K562 (cell line): ENCODE results near the gene FBLN2. TPM values are rescaled to one million over a fixed set of nuclear protein-coding genes. Genes with fewer than 3 reads are reported as not detected.

ENCODE experiments used
- ATAC-seq: fragments of 200-7000 bp; cut with Tn5 transposase; 3 replicates; pipeline ENCODE4 v1.9.1; 2020; ENCODE audit warnings: moderate library complexity
- BruUV-seq: library from RNA; stranded (reverse); fragments of 400-500 nt; replicated peaks from 2 replicates; lab custom pipeline; 2021; lab: Mats Ljungman, UMichigan
- CTCF ChIA-PET: fragments of 300-600 bp; formaldehyde crosslinking; extraction: SDS; loops from one replicate; lab custom pipeline; 2021; ENCODE audit warnings: low intra/inter-chr PET ratio; lab: Yijun Ruan, JAX
- POLR2A ChIA-PET: fragments of 300-600, 350-650 bp; sonication (Branson Sonifier 250); formaldehyde crosslinking; extraction: SDS; loops from one replicate; lab custom pipeline; 2021; ENCODE audit warnings: antibody characterized with exemption, inconsistent platforms; lab: Yijun Ruan, JAX
- DNase-seq, 4 experiments: peaks; one replicate each; pipeline versions ENCODE4 v3.0.0 to v3.0.0-alpha.2; 2011 to 2018; ENCODE audit warnings: low spot score in 3 of 4, mixed read lengths in 3 of 4; ENCODE audit errors: extremely low read depth in 1 of 4
- FAIRE-seq: peaks from 2 replicates; lab custom pipeline; 2011; peaks lifted over from hg19 to GRCh38; lab: Jason Lieb, UNC
- H2AFZ ChIP-seq: 2 replicates; pipeline ENCODE4 v1.6.0; 2011; ENCODE audit warnings: low read depth, low read length, control low read depth, inconsistent platforms
- H3K27ac ChIP-seq: fragments of 200-600 bp; 3 replicates; pipeline ENCODE4 v1.8.0; 2011; ENCODE audit warnings: low read depth, mild to moderate bottlenecking, control low read depth, inconsistent platforms, low read length, moderate library complexity, mixed read lengths; ENCODE audit errors: extremely low read depth
- H3K27me3 ChIP-seq, 2 experiments: fragments of 300-600 bp in 1 of 2; 2 replicates in 1 of 2; 3 replicates in 1 of 2; pipeline versions ENCODE4 v1.6.0 to v1.8.0; 2011; ENCODE audit warnings: inconsistent platforms in 2 of 2, low read length in 2 of 2, mild to moderate bottlenecking in 1 of 2, mixed read lengths in 1 of 2, moderate library complexity in 1 of 2; ENCODE audit not compliant: control insufficient read depth in 2 of 2, insufficient read depth in 2 of 2
- H3K36me3 ChIP-seq: fragments of 300-600 bp; 3 replicates; pipeline ENCODE4 v1.8.0; 2011; ENCODE audit warnings: mild to moderate bottlenecking, low read length, inconsistent platforms; ENCODE audit not compliant: control insufficient read depth, insufficient read depth
- H3K4me1 ChIP-seq, 2 experiments: fragments of 200-600 bp in 1 of 2; replicated peaks in 1 of 2; 2 replicates in 1 of 2; 3 replicates in 1 of 2; pipeline versions ENCODE4 v1.5.1 to v1.8.0; 2011; ENCODE audit warnings: inconsistent platforms in 2 of 2, low read length in 2 of 2, mild to moderate bottlenecking in 1 of 2, mixed read lengths in 1 of 2, moderate library complexity in 1 of 2; ENCODE audit not compliant: control insufficient read depth in 2 of 2, insufficient read depth in 2 of 2
- H3K4me2 ChIP-seq: 2 replicates; pipeline ENCODE4 v1.6.1; 2011; ENCODE audit warnings: low read length, control low read depth, inconsistent platforms, mixed read lengths; ENCODE audit not compliant: insufficient read depth
- H3K4me3 ChIP-seq: fragments of 200-600 bp; sonication (generic), shearing (Covaris generic); 2 replicates; pipeline ENCODE4 v1.5.1; 2016; ENCODE audit warnings: control low read depth, inconsistent platforms
- H3K79me2 ChIP-seq: fragments of 200-600 bp; 3 replicates; pipeline ENCODE4 v1.8.0; 2011; ENCODE audit warnings: low read length, inconsistent platforms; ENCODE audit not compliant: control insufficient read depth, insufficient read depth
- H3K9ac ChIP-seq, 2 experiments: 2 replicates each; pipeline versions ENCODE4 v1.6.0 to v1.6.1; 2011; ENCODE audit warnings: low read depth in 2 of 2, low read length in 2 of 2, control low read depth in 1 of 2, inconsistent platforms in 1 of 2, mild to moderate bottlenecking in 1 of 2, mixed read lengths in 1 of 2; ENCODE audit not compliant: insufficient read depth in 1 of 2
- H3K9me1 ChIP-seq: one replicate; pipeline ENCODE4 v1.6.0; 2011; ENCODE audit warnings: inconsistent platforms, mild to moderate bottlenecking, low read length, moderate library complexity; ENCODE audit not compliant: control insufficient read depth, insufficient read depth
- H3K9me3 ChIP-seq: replicated peaks from 2 replicates; pipeline ENCODE4 v1.5.1; 2011; ENCODE audit warnings: low read depth, low read length, inconsistent platforms; ENCODE audit not compliant: control insufficient read depth, insufficient read depth
- H4K20me1 ChIP-seq: replicated peaks from 2 replicates; pipeline ENCODE4 v1.6.1; 2011; ENCODE audit warnings: low read length, inconsistent platforms, mixed read lengths; ENCODE audit not compliant: control insufficient read depth, insufficient read depth
- DMBX1 ChIP-seq: fragments of 250-450 bp; sonication (Bioruptor Pico); IDR thresholded peaks from 2 replicates; pipeline ENCODE4 v1.8.0; 2022; ENCODE audit warnings: inconsistent platforms, mild to moderate bottlenecking, moderate library complexity, borderline replicate concordance
- E2F5 ChIP-seq: sonication (generic); formaldehyde crosslinking; IDR thresholded peaks from 2 replicates; pipeline ENCODE4 v1.8.0; 2022; ENCODE audit warnings: mild to moderate bottlenecking, missing genetic modification reagents
- ETV1 ChIP-seq: fragments of 450-650 bp; conservative IDR thresholded peaks from 2 replicates; pipeline ENCODE4 v1.6.1; 2016; ENCODE audit warnings: missing genetic modification characterization, control low read depth, low read depth, missing compliant biosample characterization
- KAT2B ChIP-seq: IDR thresholded peaks from one replicate; pipeline ENCODE4 v1.6.1; 2012; ENCODE audit warnings: low read depth, mild to moderate bottlenecking, control low read depth, inconsistent platforms, low read length, moderate library complexity
- NFIC ChIP-seq: fragments of 450-650 bp; IDR thresholded peaks from 2 replicates; pipeline ENCODE4 v1.6.1; 2017; ENCODE audit warnings: mild to moderate bottlenecking, inconsistent platforms
- POLR2A ChIP-seq: fragments of 450-650 bp; conservative IDR thresholded peaks from 2 replicates; pipeline ENCODE4 v1.6.1; 2016
- POLR2H ChIP-seq: IDR thresholded peaks from 2 replicates; pipeline ENCODE4 v1.6.1; 2016; ENCODE audit warnings: missing genetic modification characterization, low read depth, mild to moderate bottlenecking, control low read depth, missing compliant biosample characterization, moderate library complexity
- POU5F1 ChIP-seq: fragments of 150-350 bp; IDR thresholded peaks from 2 replicates; pipeline ENCODE4 v1.6.1; 2014; ENCODE audit warnings: borderline replicate concordance, low read length, low read depth, mild to moderate bottlenecking; ENCODE audit not compliant: partially characterized antibody
- SRSF7 ChIP-seq: fragments of 200-400 bp; formaldehyde crosslinking; optimal IDR thresholded peaks from 2 replicates; pipeline ENCODE3; 2017; ENCODE audit warnings: mild to moderate bottlenecking, low read depth, low read length
- ZEB2 ChIP-seq: fragments of 450-650 bp; IDR thresholded peaks from 2 replicates; pipeline ENCODE4 v1.6.1; 2016
- ZNF695 ChIP-seq: fragments of 450-650 bp; formaldehyde crosslinking; IDR thresholded peaks from 2 replicates; pipeline ENCODE4 v1.4.0; 2020; ENCODE audit warnings: mild to moderate bottlenecking, moderate library complexity
- WGBS: fragments of 100-300 bp; shearing (Covaris generic); methylation state at CpG from one replicate; pipeline ENCODE4 v1.1.6; 2016; ENCODE audit warnings: low coverage, mixed read lengths; ENCODE audit not compliant: insufficient coverage; ENCODE audit errors: missing lambda C conversion rate; 5-methylcytosine and 5-hydroxymethylcytosine counted together
- in situ Hi-C: fragments of 300-500 bp; cut with MboI; formaldehyde crosslinking; loops from 4 replicates; pipeline ENCODE4 v1.15.0; 2018; ENCODE audit warnings: inconsistent platforms, mixed read lengths
- intact Hi-C: fragments of 100-400 bp; cut with micrococcal nuclease; formaldehyde crosslinking; loops from 2 replicates; pipeline ENCODE4 v1.14.2; 2022
- polyA plus RNA-seq, 8 experiments: library from polyadenylated mRNA; depleted of rRNA in 4 of 8; stranded (reverse) in 5 of 8; unstranded in 3 of 8; fragments of >200 nt; fragmentation: Nextera tagmentation in 2 of 8; fragmentation: Illumina TruSeq in 1 of 8; extraction: Ambion mirVana in 2 of 8; extraction: Trizol in 1 of 8; gene quantifications; 2 replicates each; pipeline versions ENCODE4 v1.2.1 to v1.2.3, GENCODE V29; 2011 to 2014; ENCODE audit warnings: inconsistent platforms in 1 of 8, missing spikeins in 1 of 8
- total RNA-seq, 7 experiments: library from RNA; depleted of rRNA in 6 of 7; stranded (reverse); fragments of >200 nt in 6 of 7; fragmentation: Illumina TruSeq in 2 of 7; extraction: Trizol in 2 of 7; gene quantifications; 2 replicates each; pipeline versions ENCODE4 v1.2.1 to v1.2.3, GENCODE V29; 2011 to 2021; ENCODE audit warnings: low replicate concordance in 1 of 7
- TF ChIP-seq, protein P1 (sequence below): fragments of 200-400 bp; formaldehyde crosslinking; IDR thresholded peaks from 2 replicates; pipeline ENCODE4 v1.6.1; 2017; ENCODE audit warnings: mild to moderate bottlenecking, low read depth, low read length, moderate library complexity
- TF ChIP-seq, protein P2 (sequence below): sonication (generic); formaldehyde crosslinking; IDR thresholded peaks from 2 replicates; pipeline ENCODE4 v1.8.0; 2023; ENCODE audit warnings: missing genetic modification reagents, mild to moderate bottlenecking, borderline replicate concordance

The FBLN2 gene
- total and polyA plus RNA-seq, 9 of the 15 experiments (the other 6 are each of a cell fraction or from before 2014, with no cell fraction given), result 0.03 to 0.10 (median 0.04) TPM; not detected in 6

GRCh38 chr3:13634615-13635014 is 85.7 kb downstream of the FBLN2 start:
- Histone ChIP-seq H3K36me3 (no peaks in the 10 kb centered on the region), H3K4me3 (no peak overlapping the region), H3K79me2 (no peaks in the 10 kb centered on the region), H3K4me2 (no peak overlapping the region), H3K27me3 (peaks cover 64 to 98% of the 10 kb centered on the region in 2 experiments), H3K9me3 (no peaks in the 10 kb centered on the region), H3K9ac (0 out of 4 replicates have a peak overlapping the region, but pooled peaks of 1 of the 2 experiments have one; percentile 1), H2AFZ (no peak overlapping the region), H3K9me1 (no peaks in the 10 kb centered on the region), H3K27ac (no peak overlapping the region), H3K4me1 (peaks cover 0 to 19% of the 10 kb centered on the region in 2 experiments; a peak in 1 of 5 replicates), H4K20me1 (peaks cover 24% of the 10 kb centered on the region)
- WGBS, result 5% methylated on average over 10 of the region's 10 CpGs
- ChIA-PET CTCF (no interaction called here), POLR2A (interaction anchor here (0.9 kb wide), 1 partner anchor 8 kb away, joined by 3 read pairs; no protein-coding TSS in a partner anchor)
- no peak for ATAC-seq
- no peak for DNase-seq
- no peak for FAIRE-seq
- in situ Hi-C loops (no loop called here), intact Hi-C loops (no loop called here)
- no TSS peak for BruUV-seq
- TF ChIP-seq E2F5 (CRISPR knock-in tag) (no peak), DMBX1 (no peak), POU5F1 (no peak), ZEB2 (no peak), SRSF7 (no peak), KAT2B (no peak), POLR2A (no peak), POLR2H (tag) (no peak), ZNF695 (CRISPR knock-in tag) (no peak), NFIC (no peak), ETV1 (tag) (no peak)
- TF ChIP-seq, protein P1, sequence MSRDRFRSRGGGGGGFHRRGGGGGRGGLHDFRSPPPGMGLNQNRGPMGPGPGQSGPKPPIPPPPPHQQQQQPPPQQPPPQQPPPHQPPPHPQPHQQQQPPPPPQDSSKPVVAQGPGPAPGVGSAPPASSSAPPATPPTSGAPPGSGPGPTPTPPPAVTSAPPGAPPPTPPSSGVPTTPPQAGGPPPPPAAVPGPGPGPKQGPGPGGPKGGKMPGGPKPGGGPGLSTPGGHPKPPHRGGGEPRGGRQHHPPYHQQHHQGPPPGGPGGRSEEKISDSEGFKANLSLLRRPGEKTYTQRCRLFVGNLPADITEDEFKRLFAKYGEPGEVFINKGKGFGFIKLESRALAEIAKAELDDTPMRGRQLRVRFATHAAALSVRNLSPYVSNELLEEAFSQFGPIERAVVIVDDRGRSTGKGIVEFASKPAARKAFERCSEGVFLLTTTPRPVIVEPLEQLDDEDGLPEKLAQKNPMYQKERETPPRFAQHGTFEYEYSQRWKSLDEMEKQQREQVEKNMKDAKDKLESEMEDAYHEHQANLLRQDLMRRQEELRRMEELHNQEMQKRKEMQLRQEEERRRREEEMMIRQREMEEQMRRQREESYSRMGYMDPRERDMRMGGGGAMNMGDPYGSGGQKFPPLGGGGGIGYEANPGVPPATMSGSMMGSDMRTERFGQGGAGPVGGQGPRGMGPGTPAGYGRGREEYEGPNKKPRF, result no peak
- TF ChIP-seq, protein P2, sequence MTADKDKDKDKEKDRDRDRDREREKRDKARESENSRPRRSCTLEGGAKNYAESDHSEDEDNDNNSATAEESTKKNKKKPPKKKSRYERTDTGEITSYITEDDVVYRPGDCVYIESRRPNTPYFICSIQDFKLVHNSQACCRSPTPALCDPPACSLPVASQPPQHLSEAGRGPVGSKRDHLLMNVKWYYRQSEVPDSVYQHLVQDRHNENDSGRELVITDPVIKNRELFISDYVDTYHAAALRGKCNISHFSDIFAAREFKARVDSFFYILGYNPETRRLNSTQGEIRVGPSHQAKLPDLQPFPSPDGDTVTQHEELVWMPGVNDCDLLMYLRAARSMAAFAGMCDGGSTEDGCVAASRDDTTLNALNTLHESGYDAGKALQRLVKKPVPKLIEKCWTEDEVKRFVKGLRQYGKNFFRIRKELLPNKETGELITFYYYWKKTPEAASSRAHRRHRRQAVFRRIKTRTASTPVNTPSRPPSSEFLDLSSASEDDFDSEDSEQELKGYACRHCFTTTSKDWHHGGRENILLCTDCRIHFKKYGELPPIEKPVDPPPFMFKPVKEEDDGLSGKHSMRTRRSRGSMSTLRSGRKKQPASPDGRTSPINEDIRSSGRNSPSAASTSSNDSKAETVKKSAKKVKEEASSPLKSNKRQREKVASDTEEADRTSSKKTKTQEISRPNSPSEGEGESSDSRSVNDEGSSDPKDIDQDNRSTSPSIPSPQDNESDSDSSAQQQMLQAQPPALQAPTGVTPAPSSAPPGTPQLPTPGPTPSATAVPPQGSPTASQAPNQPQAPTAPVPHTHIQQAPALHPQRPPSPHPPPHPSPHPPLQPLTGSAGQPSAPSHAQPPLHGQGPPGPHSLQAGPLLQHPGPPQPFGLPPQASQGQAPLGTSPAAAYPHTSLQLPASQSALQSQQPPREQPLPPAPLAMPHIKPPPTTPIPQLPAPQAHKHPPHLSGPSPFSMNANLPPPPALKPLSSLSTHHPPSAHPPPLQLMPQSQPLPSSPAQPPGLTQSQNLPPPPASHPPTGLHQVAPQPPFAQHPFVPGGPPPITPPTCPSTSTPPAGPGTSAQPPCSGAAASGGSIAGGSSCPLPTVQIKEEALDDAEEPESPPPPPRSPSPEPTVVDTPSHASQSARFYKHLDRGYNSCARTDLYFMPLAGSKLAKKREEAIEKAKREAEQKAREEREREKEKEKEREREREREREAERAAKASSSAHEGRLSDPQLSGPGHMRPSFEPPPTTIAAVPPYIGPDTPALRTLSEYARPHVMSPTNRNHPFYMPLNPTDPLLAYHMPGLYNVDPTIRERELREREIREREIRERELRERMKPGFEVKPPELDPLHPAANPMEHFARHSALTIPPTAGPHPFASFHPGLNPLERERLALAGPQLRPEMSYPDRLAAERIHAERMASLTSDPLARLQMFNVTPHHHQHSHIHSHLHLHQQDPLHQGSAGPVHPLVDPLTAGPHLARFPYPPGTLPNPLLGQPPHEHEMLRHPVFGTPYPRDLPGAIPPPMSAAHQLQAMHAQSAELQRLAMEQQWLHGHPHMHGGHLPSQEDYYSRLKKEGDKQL (CRISPR knock-in tag), result no peak
